K562 (cell line): ENCODE results near the gene NUCKS1. TPM values are rescaled to one million over a fixed set of nuclear protein-coding genes. Genes with fewer than 3 reads are reported as not detected.

Experiments
- ARHGAP35 ChIP-seq: fragments of 450-650 bp; IDR thresholded peaks from 2 replicates; pipeline ENCODE4 v1.6.1; 2018; ENCODE audit not compliant: partially characterized antibody
- BCLAF1 ChIP-seq, 2 experiments: fragments of 450-650 bp in 1 of 2; IDR thresholded peaks; 2 replicates each; pipeline ENCODE4 v1.6.1; 2011 to 2017; ENCODE audit warnings: low read depth in 2 of 2, antibody characterized with exemption in 1 of 2, borderline replicate concordance in 1 of 2, low read length in 1 of 2, mild to moderate bottlenecking in 1 of 2, mixed read lengths in 1 of 2; ENCODE audit not compliant: control insufficient read depth in 1 of 2
- CHD1 ChIP-seq: fragments of 200-600 bp; sonication (generic); IDR thresholded peaks from one replicate; pipeline ENCODE4 v1.6.1; 2012; ENCODE audit warnings: mild to moderate bottlenecking, moderate library complexity, low read length, inconsistent platforms
- FOXM1 ChIP-seq, 2 experiments: fragments of 450-650 bp in 1 of 2; sonication (generic) in 1 of 2; formaldehyde crosslinking in 1 of 2; IDR thresholded peaks; 2 replicates each; pipeline versions ENCODE4 v1.6.1 to v1.9.0; 2017 to 2022; ENCODE audit warnings: low read depth in 2 of 2, mild to moderate bottlenecking in 2 of 2, missing genetic modification reagents in 1 of 2, moderate library complexity in 1 of 2
- FOXP1 ChIP-seq: sonication (generic); formaldehyde crosslinking; IDR thresholded peaks from 2 replicates; pipeline ENCODE4 v1.8.0; 2022; ENCODE audit warnings: mild to moderate bottlenecking, missing genetic modification reagents
- GTF3C2 ChIP-seq: IDR thresholded peaks from 3 replicates; pipeline ENCODE4 v1.6.1; 2011; ENCODE audit warnings: borderline replicate concordance, mild to moderate bottlenecking, moderate library complexity; ENCODE audit not compliant: insufficient read length; ENCODE audit errors: extremely low read depth
- HNRNPLL ChIP-seq: fragments of 200-400 bp; formaldehyde crosslinking; IDR thresholded peaks from 2 replicates; pipeline ENCODE4 v1.6.1; 2017; ENCODE audit warnings: low read length, low read depth, mild to moderate bottlenecking; ENCODE audit not compliant: poor library complexity, severe bottlenecking
- JUND ChIP-seq, 2 experiments: IDR thresholded peaks; 2 replicates in 1 of 2; 3 replicates in 1 of 2; pipeline ENCODE4 v1.6.1; 2011; ENCODE audit warnings: borderline replicate concordance in 2 of 2, low read depth in 2 of 2, low read length in 2 of 2, improper control_type of control experiment in 1 of 2, missing biosample characterization in 1 of 2, missing genetic modification characterization in 1 of 2, missing genetic modification reagents in 1 of 2
- LEF1 ChIP-seq: fragments of 450-650 bp; IDR thresholded peaks from 2 replicates; pipeline ENCODE4 v1.6.1; 2016; ENCODE audit warnings: mild to moderate bottlenecking
- NR2C2 ChIP-seq, 2 experiments: fragments of 200-800 bp in 1 of 2; sonication (Bioruptor generic) in 1 of 2; sonication (generic) in 1 of 2; formaldehyde crosslinking in 1 of 2; IDR thresholded peaks; 2 replicates each; pipeline versions ENCODE4 v1.6.1 to v1.8.0; 2016 to 2022; ENCODE audit warnings: mild to moderate bottlenecking in 1 of 2, missing compliant biosample characterization in 1 of 2, missing genetic modification characterization in 1 of 2, missing genetic modification reagents in 1 of 2
- PML ChIP-seq: IDR thresholded peaks from 2 replicates; pipeline ENCODE4 v1.6.1; 2012; ENCODE audit warnings: low read length, inconsistent platforms
- POLR2A ChIP-seq: fragments of 450-650 bp; conservative IDR thresholded peaks from 2 replicates; pipeline ENCODE4 v1.6.1; 2016
- SIX5 ChIP-seq, 2 experiments: IDR thresholded peaks; 2 replicates each; pipeline ENCODE4 v1.6.1; 2011; ENCODE audit warnings: low read length in 2 of 2, borderline replicate concordance in 1 of 2, low read depth in 1 of 2, mild to moderate bottlenecking in 1 of 2, moderate library complexity in 1 of 2; ENCODE audit not compliant: insufficient read depth in 1 of 2
- UBTF ChIP-seq, 2 experiments: IDR thresholded peaks; 2 replicates each; pipeline ENCODE4 v1.6.1; 2012; ENCODE audit warnings: improper control_type of control experiment in 2 of 2, low read depth in 2 of 2, low read length in 2 of 2, borderline replicate concordance in 1 of 2
- WHSC1 ChIP-seq: IDR thresholded peaks from one replicate; pipeline ENCODE4 v1.6.1; 2012; ENCODE audit warnings: low read length, control low read depth, inconsistent platforms
- ZFX ChIP-seq: sonication (generic); formaldehyde crosslinking; IDR thresholded peaks from 2 replicates; pipeline ENCODE4 v1.8.0; 2022; ENCODE audit warnings: mild to moderate bottlenecking, missing genetic modification reagents, moderate library complexity
- polyA plus RNA-seq, 8 experiments: library from polyadenylated mRNA; depleted of rRNA in 4 of 8; stranded (reverse) in 5 of 8; unstranded in 3 of 8; fragments of >200 nt; fragmentation: Nextera tagmentation in 2 of 8; fragmentation: Illumina TruSeq in 1 of 8; extraction: Ambion mirVana in 2 of 8; extraction: Trizol in 1 of 8; gene quantifications; 2 replicates each; pipeline versions ENCODE4 v1.2.1 to v1.2.3, GENCODE V29; 2011 to 2014; ENCODE audit warnings: inconsistent platforms in 1 of 8, missing spikeins in 1 of 8
- total RNA-seq, 7 experiments: library from RNA; depleted of rRNA in 6 of 7; stranded (reverse); fragments of >200 nt in 6 of 7; fragmentation: Illumina TruSeq in 2 of 7; extraction: Trizol in 2 of 7; gene quantifications; 2 replicates each; pipeline versions ENCODE4 v1.2.1 to v1.2.3, GENCODE V29; 2011 to 2021; ENCODE audit warnings: low replicate concordance in 1 of 7

Gene NUCKS1
- total and polyA plus RNA-seq, 9 of the 15 experiments (the other 6 are each of a cell fraction or from before 2014, with no cell fraction given): 66.7 to 244 (median 149) TPM

DNA sequence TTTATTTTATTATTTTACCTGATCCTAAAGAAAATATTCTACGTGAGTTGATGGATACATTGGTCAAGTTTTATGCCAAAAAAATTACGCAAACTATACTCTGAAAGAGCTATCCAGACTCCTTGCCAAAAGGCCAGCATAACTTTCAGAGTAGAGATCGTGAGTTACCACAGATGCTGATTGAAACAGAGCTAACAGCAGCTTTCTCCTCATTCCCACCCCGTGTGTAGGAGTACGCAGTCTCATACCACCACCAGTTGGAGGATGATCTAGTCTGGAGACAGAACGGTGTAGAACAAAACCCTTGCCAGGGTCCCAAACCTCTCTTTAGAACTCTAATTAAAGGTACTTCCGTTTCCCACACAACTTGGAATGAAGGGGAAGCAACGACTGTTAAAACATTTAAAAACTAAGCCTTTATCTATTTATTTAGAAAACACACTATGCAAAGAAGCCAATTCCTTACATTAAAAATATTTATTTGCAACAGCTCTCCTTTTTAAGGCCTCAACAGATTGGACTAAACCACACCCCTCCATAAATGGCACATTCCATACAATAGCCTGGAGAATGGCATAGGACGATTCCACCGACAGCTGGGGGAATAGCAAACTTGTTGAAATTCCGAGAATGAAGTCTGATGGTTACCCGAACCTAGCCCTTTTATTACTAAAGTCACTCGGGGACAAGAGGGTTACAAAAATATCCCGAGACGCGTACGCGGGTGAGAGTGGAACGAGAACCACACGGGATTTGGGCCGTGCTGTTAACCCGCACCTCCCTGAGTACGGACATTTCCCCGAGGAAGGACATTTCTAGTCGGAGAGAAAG lies 1.4 kb downstream of the NUCKS1 start (continued):
- peak in 1 of 2 experiments; percentile 80; a peak in 1 of 4 replicates for TF ChIP-seq BCLAF1 (IDR thresholded peaks at IDR 0.05; ENCODE audit: borderline replicate concordance in 1 of 2, control insufficient read depth in 1 of 2, low read depth in 2 of 2, low read length in 1 of 2)
- no peak for TF ChIP-seq ZFX (CRISPR knock-in tag)
- no peak; the same call in 1 of the 2 replicates for TF ChIP-seq FOXP1
- TF ChIP-seq NR2C2 (CRISPR knock-in tag; IDR thresholded peaks at IDR 0.05): no peak; the same call in 1 of the 2 replicates
- TF ChIP-seq NR2C2 (tag; IDR thresholded peaks at IDR 0.05): peak; percentile 76; the same call in 1 of the 2 replicates
- 0 out of 4 replicates have a peak, but pooled peaks of 1 of the 2 experiments have one; percentile 4 for TF ChIP-seq SIX5 (IDR thresholded peaks at IDR 0.05; ENCODE audit: borderline replicate concordance in 1 of 2, insufficient read depth in 1 of 2, low read depth in 1 of 2, low read length in 2 of 2)
- peak; percentile 84 for TF ChIP-seq JUND (IDR thresholded peaks at IDR 0.05; ENCODE audit: borderline replicate concordance, low read depth, low read length)
- TF ChIP-seq JUND (tag; IDR thresholded peaks at IDR 0.05; ENCODE audit: borderline replicate concordance, low read depth, low read length): no peak
- no peak for TF ChIP-seq UBTF (IDR thresholded peaks at IDR 0.05; ENCODE audit: borderline replicate concordance in 1 of 2, low read depth in 2 of 2, low read length in 2 of 2)
- no peak for TF ChIP-seq WHSC1
- TF ChIP-seq PML: peak; percentile 36; the same call in 1 of the 2 replicates
- TF ChIP-seq LEF1: no peak
- TF ChIP-seq HNRNPLL: no peak
- peak; percentile 31; the same call in 1 of the 2 replicates for TF ChIP-seq FOXM1 (IDR thresholded peaks at IDR 0.05; ENCODE audit: low read depth)
- TF ChIP-seq FOXM1 (CRISPR knock-in tag; IDR thresholded peaks at IDR 0.05; ENCODE audit: low read depth): no peak
- TF ChIP-seq ARHGAP35: peak; percentile 64
- TF ChIP-seq POLR2A: peak; percentile 54; the same call in 1 of the 2 replicates
- TF ChIP-seq CHD1: peak; percentile 81
- no peak for TF ChIP-seq GTF3C2
